ENCODE results near the gene BACH2. TPM values are rescaled to one million over a fixed set of nuclear protein-coding genes. Genes with fewer than 3 reads are reported as not detected.

The BACH2 gene
- total RNA-seq, 6 donors from 2014 or later = 3.1 to 6.8 (median 5.3) TPM

DNA sequence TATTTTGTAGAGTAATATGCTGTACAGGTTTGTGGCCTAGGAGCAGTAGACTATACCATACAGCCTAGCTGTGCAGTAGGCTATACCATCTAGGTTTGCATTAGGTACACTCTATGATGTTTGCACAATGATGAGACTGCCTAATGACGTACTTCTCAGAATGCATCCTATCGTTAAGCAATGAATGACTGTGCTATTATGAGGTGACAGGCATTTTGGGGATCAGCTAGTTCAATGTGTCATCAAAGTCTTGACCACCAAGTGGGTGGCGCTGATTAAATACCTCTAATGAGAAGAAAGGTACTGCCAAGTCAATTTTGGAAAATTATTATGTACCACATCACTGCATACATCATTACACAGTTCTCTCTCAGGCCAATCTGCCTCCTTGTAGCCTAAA is 190.2 kb downstream of the BACH2 start:
- WGBS, 2 donors = 68 to 83% methylated on average over 3 of the region's 3 CpGs
- TF ChIP-seq POLR2AphosphoS5 (IDR thresholded peaks at IDR 0.05) = peak in 1 of 2 donors; percentile 45
- TF ChIP-seq POLR2A (IDR thresholded peaks at IDR 0.05) = no peak
- TF ChIP-seq, protein P1, sequence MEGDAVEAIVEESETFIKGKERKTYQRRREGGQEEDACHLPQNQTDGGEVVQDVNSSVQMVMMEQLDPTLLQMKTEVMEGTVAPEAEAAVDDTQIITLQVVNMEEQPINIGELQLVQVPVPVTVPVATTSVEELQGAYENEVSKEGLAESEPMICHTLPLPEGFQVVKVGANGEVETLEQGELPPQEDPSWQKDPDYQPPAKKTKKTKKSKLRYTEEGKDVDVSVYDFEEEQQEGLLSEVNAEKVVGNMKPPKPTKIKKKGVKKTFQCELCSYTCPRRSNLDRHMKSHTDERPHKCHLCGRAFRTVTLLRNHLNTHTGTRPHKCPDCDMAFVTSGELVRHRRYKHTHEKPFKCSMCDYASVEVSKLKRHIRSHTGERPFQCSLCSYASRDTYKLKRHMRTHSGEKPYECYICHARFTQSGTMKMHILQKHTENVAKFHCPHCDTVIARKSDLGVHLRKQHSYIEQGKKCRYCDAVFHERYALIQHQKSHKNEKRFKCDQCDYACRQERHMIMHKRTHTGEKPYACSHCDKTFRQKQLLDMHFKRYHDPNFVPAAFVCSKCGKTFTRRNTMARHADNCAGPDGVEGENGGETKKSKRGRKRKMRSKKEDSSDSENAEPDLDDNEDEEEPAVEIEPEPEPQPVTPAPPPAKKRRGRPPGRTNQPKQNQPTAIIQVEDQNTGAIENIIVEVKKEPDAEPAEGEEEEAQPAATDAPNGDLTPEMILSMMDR (IDR thresholded peaks at IDR 0.05) = no peak
- peak in 1 of 4 donors; percentile 40 for TF ChIP-seq EP300 (IDR thresholded peaks at IDR 0.05)
- DNase-seq (no peak), ATAC-seq (ENCODE audit: low FRiP score in 2 of 2) (peak in 1 of 2 donors; percentile 47)
- peaks cover 0 to 4% (median 0%) of the 10 kb centered on the region in 4 donors for H3K9me3 ChIP-seq
- H3K27me3 ChIP-seq = no peaks in the 10 kb centered on the region
- H3K4me1 ChIP-seq = peaks cover 0 to 26% (median 13%) of the 10 kb centered on the region in 4 donors
- no peak overlapping the region for H3K27ac ChIP-seq
- H3K4me3 ChIP-seq = no peak overlapping the region
- no peaks in the 10 kb centered on the region for H3K36me3 ChIP-seq

DNA sequence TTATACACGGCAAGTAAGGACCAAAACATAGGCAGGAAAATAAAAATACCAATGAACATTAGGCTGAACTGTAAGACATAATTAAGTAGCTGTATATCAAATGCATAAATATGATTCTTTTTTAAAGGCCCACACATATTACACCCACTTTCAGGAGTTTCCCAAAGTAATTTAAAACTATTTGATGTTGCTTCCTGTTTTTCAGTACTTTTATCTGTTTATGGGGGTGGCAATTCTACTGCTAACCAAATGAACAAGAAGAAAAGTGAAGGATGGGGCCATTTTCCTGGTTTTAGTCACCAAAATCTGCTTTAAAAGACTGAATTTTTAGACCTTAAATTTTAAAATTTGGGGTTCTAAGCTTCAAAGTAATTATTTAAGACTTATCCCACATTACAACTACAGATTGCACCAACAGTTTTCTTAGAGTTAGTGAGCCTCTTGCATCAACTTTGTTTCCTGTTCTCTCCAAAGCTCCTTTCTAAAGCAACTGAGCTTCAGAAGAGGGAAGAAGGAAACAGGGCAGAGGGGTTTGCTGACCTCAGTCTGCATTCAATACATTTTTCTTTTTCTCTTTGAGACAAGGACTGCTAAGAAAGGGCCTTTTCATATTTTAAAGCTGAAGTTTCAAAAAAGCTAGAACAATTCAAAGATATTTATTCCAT is 191.0 kb downstream of the BACH2 start:
- no peaks in the 10 kb centered on the region for H3K27me3 ChIP-seq
- peak overlapping the region in 1 of 4 donors; percentile 45 for H3K27ac ChIP-seq
- H3K36me3 ChIP-seq = no peaks in the 10 kb centered on the region
- no peak overlapping the region for H3K4me3 ChIP-seq
- peak in 1 of 2 donors; percentile 60 for ATAC-seq (ENCODE audit: low FRiP score in 2 of 2)
- H3K9me3 ChIP-seq = peaks cover 0 to 4% (median 0%) of the 10 kb centered on the region in 4 donors
- peaks cover 0 to 26% (median 13%) of the 10 kb centered on the region in 4 donors for H3K4me1 ChIP-seq
- no peak for DNase-seq
- TF ChIP-seq POLR2A (IDR thresholded peaks at IDR 0.05) (no peak), EP300 (IDR thresholded peaks at IDR 0.05) (no peak), POLR2AphosphoS5 (IDR thresholded peaks at IDR 0.05) (no peak)
- TF ChIP-seq, protein P1 (IDR thresholded peaks at IDR 0.05) = no peak
- WGBS, 2 donors = 78% methylated on average over 1 of the region's 1 CpG

DNA sequence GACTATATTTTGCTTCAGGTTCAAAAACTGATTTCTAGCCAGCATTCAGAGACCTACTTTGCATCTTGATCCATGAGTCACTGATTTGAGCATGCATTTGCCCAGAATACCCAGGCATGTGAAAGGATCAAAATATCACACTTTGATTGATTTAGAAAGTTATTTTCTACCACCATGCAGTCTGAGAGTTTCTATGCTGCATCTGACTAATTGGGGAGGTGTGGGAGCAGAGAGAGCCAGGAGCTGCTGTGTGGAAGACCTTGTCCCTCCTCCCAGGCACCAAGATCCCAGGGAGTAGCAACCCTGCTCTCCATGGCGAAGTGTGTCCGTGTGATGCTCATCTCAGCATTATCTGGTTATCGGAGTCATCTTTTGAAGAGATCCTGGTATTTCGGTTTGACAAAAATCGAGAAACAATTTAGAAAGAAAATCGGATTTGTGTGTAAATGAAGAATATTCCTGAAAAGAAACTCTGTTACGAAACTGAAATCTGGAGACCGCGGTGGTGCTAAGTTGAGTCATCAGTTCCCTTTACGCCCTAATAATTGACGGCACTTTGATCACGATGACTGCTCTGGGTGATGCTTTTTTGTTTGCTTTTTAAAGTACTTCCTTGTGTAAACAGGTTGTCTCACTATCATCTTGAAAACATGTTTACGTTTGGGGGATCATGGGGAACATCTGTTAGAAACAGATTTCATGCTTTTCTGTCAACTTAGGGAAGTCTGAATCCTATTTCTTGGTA is 193.4 kb downstream of the BACH2 start:
- Histone ChIP-seq H3K36me3 (no peaks in the 10 kb centered on the region), H3K27me3 (no peaks in the 10 kb centered on the region), H3K4me1 (peaks cover 0 to 39% (median 19%) of the 10 kb centered on the region in 4 donors), H3K9me3 (peaks cover 0 to 4% (median 0%) of the 10 kb centered on the region in 4 donors), H3K4me3 (no peak overlapping the region), H3K27ac (no peak overlapping the region)
- TF ChIP-seq POLR2A (IDR thresholded peaks at IDR 0.05) (no peak), EP300 (IDR thresholded peaks at IDR 0.05) (peak in 1 of 4 donors; percentile 49)
- TF ChIP-seq, protein P1 (IDR thresholded peaks at IDR 0.05) = no peak
- no peak for ATAC-seq (ENCODE audit: low FRiP score in 2 of 2)
- 47 to 53% methylated on average over 13 of the region's 13 CpGs for WGBS, 2 donors
- no peak for DNase-seq

DNA sequence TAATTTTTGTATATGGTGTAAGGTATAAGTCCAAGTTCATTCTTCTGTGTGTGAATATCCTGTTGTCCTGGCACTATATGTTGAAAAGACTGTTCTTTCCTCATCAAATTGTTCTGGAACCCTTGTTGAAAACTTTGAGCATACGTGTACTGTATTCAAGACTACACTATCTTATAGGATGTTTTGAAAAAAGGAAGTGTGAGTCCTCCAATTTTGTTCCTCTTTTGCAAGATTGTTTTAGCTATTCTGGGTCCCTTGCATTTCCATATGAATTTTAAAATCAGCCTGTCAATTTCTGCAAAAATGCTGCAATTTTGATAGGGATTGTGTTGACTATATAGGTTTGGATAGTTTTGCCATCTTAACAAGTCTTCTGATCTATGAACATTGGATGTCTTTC is 195.2 kb downstream of the BACH2 start:
- H3K4me1 ChIP-seq = peaks cover 8 to 40% (median 29%) of the 10 kb centered on the region in 4 donors
- H3K9me3 ChIP-seq = peaks cover 0 to 4% (median 0%) of the 10 kb centered on the region in 4 donors
- no peak overlapping the region for H3K27ac ChIP-seq
- 70 to 92% methylated on average over 1 of the region's 1 CpG for WGBS, 2 donors
- no peak for ATAC-seq (ENCODE audit: low FRiP score in 2 of 2)
- no peaks in the 10 kb centered on the region for H3K36me3 ChIP-seq
- H3K27me3 ChIP-seq = no peaks in the 10 kb centered on the region
- H3K4me3 ChIP-seq = no peak overlapping the region
- DNase-seq = no peak
- no peak for TF ChIP-seq EP300 (IDR thresholded peaks at IDR 0.05)
- TF ChIP-seq, protein P1 (IDR thresholded peaks at IDR 0.05) = no peak
- no peak for TF ChIP-seq POLR2A (IDR thresholded peaks at IDR 0.05)
- TF ChIP-seq POLR2AphosphoS5 (IDR thresholded peaks at IDR 0.05) = no peak

Data from upper lobe of left lung (tissue), 6 donors.